Kidney (tissue), 14 donors: Measurements from ENCODE around the gene GNAS. TPM values are rescaled to one million over a fixed set of nuclear protein-coding genes. Genes with fewer than 3 reads are reported as not detected.

Source experiments
- DNase-seq, 5 donors: peaks; one replicate each; pipeline ENCODE4 v3.0.0-alpha.2; 2013 to 2020
- FAIRE-seq: peaks from 2 replicates; lab custom pipeline; 2012; peaks lifted over from hg19 to GRCh38; lab: Jason Lieb, UNC
- H3K27ac ChIP-seq, 2 donors: one replicate each; pipeline ENCODE4 v1.7.0; 2013; ENCODE audit warnings: low read depth in 2 of 2, low read length in 2 of 2, inconsistent platforms in 1 of 2
- H3K27me3 ChIP-seq: one replicate; pipeline ENCODE4 v1.7.1; 2013; ENCODE audit warnings: low read length, inconsistent platforms; ENCODE audit not compliant: control insufficient read depth, insufficient read depth
- H3K36me3 ChIP-seq, 3 donors: one replicate each; pipeline versions ENCODE4 v1.7.0 to v1.7.1; 2013; ENCODE audit warnings: low read length in 3 of 3, control low read depth in 1 of 3, inconsistent platforms in 1 of 3; ENCODE audit not compliant: insufficient read depth in 3 of 3, control insufficient read depth in 2 of 3
- H3K4me1 ChIP-seq, 3 donors: one replicate each; pipeline versions ENCODE4 v1.7.0 to v1.7.1; 2013; ENCODE audit warnings: low read length in 3 of 3, inconsistent platforms in 1 of 3, low read depth in 1 of 3; ENCODE audit not compliant: control insufficient read depth in 2 of 3, insufficient read depth in 2 of 3
- H3K4me3 ChIP-seq, 3 donors: one replicate each; pipeline versions ENCODE4 v1.7.0 to v1.8.1; 2013; ENCODE audit warnings: low read length in 3 of 3, control low read depth in 1 of 3, inconsistent platforms in 1 of 3
- H3K9ac ChIP-seq, 3 donors: one replicate each; pipeline versions ENCODE4 v1.7.0 to v1.7.1; 2013; ENCODE audit warnings: low read length in 3 of 3, control low read depth in 1 of 3, inconsistent platforms in 1 of 3
- H3K9me3 ChIP-seq, 3 donors: one replicate each; pipeline versions ENCODE4 v1.7.0 to v1.7.1; 2013; ENCODE audit warnings: low read length in 3 of 3, control low read depth in 1 of 3, inconsistent platforms in 1 of 3; ENCODE audit not compliant: control insufficient read depth in 2 of 3, insufficient read depth in 1 of 3
- intact Hi-C: fragments of 100-400 bp; cut with DNase I; formaldehyde crosslinking; loops from one replicate; pipeline ENCODE4 v1.11.1; 2022
- polyA plus RNA-seq: library from polyadenylated mRNA; stranded (reverse); fragments of 350-450 nt; fragmentation: Illumina TruSeq; extraction: RNeasy Lipid Tissue Mini Kit (QIAGEN cat#74804); gene quantifications from one replicate; pipeline ENCODE4 v1.2.3, GENCODE V29; 2014; ENCODE audit warnings: low read depth, low replicate concordance; ENCODE audit not compliant: insufficient read depth
- total RNA-seq: library from RNA; stranded (reverse); fragmentation: NEBNext Ultra II Directional; extraction: Animal tissue kit (Norgen Biotek cat#: 25700); gene quantifications from one replicate; pipeline ENCODE4 v1.2.1, GENCODE V29; 2021
- TF ChIP-seq, protein P1 (sequence below): IDR thresholded peaks from 3 replicates; pipeline ENCODE4 v1.5.1; 2012; ENCODE audit warnings: mild to moderate bottlenecking, moderate library complexity, borderline replicate concordance; ENCODE audit not compliant: insufficient read depth; ENCODE audit errors: extremely low read depth
- donor health status: control.
- donor health status: control.
- donor health status: control.
- donor health status: control.
- donor health status: control.
- donor health status: DM: yes; HTN: yes; CAD: no.
- donor health status: Normal renal cell carcinoma (clear cell type).

GNAS gene
- total and polyA plus RNA-seq, 2 donors from 2014 or later = 792 to 867 TPM

DNA sequence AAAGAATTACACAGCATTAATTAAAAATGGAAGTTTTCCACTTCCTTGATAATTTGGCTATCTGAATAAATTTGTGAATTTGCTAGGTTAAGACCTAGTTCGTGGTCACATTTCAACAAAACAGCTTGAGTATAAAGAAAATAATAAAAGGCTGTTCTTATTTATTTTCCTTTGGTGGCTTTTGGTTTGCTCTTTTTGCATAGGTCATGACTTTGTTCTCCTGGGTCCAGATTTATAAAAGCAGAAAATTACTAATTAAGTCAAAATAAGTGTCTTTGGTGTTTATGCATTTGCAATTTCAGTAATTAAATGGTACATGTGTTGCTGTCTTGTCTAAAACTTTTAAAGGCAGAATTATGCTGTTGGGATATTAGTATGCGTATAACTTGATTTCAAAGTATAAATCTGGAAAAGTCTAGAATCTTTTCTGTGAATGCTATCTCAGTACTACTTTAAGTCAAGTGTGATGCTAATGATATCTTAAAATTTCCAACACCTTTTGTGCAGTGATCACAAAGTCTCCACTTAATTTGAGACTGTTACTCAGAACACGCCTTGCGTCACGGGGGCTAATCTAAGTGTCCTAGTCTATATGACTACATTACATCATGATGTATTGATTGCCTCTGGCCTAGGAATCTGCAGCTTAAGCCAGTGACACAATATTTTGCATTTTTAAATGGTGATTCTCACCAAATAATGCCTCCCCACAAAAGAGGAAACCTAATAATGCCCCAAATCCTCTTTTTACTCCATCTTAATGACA lies 41.0 kb downstream of the GNAS start:
- TF ChIP-seq, protein P1, sequence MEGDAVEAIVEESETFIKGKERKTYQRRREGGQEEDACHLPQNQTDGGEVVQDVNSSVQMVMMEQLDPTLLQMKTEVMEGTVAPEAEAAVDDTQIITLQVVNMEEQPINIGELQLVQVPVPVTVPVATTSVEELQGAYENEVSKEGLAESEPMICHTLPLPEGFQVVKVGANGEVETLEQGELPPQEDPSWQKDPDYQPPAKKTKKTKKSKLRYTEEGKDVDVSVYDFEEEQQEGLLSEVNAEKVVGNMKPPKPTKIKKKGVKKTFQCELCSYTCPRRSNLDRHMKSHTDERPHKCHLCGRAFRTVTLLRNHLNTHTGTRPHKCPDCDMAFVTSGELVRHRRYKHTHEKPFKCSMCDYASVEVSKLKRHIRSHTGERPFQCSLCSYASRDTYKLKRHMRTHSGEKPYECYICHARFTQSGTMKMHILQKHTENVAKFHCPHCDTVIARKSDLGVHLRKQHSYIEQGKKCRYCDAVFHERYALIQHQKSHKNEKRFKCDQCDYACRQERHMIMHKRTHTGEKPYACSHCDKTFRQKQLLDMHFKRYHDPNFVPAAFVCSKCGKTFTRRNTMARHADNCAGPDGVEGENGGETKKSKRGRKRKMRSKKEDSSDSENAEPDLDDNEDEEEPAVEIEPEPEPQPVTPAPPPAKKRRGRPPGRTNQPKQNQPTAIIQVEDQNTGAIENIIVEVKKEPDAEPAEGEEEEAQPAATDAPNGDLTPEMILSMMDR = no peak
- H3K4me1 ChIP-seq = peaks cover 0 to 19% (median 17%) of the 10 kb centered on the region in 3 donors
- DNase-seq (peak in 1 of 5 donors; percentile 22), FAIRE-seq (no peak)
- H3K9ac ChIP-seq = peak overlapping the region; percentile 19 to 69 (median 41)
- no peaks in the 10 kb centered on the region for H3K27me3 ChIP-seq
- no peak overlapping the region for H3K27ac ChIP-seq
- H3K4me3 ChIP-seq = peak overlapping the region; percentile 0 to 21 (median 17)
- H3K36me3 ChIP-seq = no peaks in the 10 kb centered on the region
- H3K9me3 ChIP-seq = no peaks in the 10 kb centered on the region
- intact Hi-C loops = no loop called here

DNA sequence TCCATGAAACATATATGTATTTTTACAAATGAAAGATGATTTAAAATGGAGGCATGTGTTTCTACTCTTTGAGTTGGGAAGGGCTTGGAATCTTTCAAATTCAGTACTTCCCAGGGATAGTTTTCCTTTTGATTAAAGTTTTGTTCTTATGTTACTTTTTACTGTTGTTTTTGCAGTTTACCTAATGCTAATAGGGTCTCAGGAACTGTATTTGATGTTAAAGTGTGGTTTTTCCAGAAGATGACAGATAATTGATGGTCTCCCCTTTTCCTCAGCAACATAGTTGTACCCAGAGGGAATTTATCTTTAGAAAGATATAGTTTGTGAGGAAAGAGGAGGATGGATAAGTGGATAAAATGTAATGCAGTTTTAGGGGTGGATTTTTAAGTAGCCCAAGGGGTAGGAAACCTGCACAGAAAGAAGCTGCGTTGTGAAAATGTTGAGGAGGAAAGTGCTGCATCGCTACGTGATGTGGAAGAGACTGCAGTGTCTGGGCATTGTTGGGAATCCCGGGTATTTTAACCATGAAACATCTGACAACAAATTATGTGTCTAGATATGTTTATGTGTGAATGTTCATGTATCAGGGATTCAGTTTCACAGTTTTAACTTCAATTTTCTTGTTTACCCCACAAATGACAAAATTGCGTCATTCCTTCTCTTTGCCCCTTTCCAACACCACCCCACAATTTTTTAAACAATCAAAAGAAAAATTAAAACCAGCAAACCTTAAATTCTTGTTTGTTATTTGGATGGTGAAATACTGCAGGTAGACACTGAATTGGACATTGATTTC lies 42.3 kb downstream of the GNAS start:
- Histone ChIP-seq H3K27me3 (no peaks in the 10 kb centered on the region), H3K4me1 (peaks cover 0 to 21% (median 20%) of the 10 kb centered on the region in 3 donors), H3K27ac (no peak overlapping the region), H3K9ac (peak overlapping the region in 2 of 3 donors; percentile 6 to 29), H3K4me3 (peak overlapping the region in 2 of 3 donors; percentile 26 to 29), H3K9me3 (no peaks in the 10 kb centered on the region), H3K36me3 (peaks cover 0 to 11% (median 2%) of the 10 kb centered on the region in 3 donors)
- TF ChIP-seq, protein P1 = no peak
- intact Hi-C loops = no loop called here
- peak in 1 of 5 donors; percentile 13 for DNase-seq
- no peak for FAIRE-seq

DNA sequence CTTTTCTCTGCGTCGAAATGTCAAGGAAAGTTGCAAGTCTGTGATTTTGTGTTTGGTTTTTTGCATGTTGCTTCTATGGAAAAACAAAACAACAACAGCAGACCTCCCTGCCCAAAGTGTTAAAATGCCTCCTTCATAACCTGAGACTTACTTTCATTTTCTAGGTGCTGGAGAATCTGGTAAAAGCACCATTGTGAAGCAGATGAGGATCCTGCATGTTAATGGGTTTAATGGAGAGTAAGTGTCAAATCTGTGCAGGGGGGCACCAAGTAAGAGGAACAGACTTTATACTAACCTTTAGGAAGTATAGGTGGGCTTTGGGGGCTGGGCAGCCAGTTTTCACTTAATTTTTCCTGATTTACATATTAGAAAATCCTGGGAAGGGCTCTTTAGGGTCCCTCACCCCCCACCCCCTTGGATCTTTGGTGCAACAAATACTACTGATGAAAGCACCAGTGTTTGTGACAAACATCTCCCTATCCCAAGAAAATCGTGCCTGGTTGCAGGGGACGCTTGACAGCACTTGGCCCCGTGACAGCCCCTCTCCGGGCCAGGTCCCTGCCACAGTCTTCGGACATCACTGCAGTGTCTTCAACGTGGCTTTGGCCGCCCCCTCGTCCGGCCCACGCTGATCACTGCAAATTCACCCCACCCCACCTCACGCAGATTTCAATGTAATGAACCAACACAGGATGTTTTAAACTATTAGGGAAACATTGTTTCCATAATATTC lies 43.1 kb downstream of the GNAS start:
- TF ChIP-seq, protein P1 = no peak
- DNase-seq (no peak), FAIRE-seq (no peak)
- H3K4me1 ChIP-seq = peaks cover 3 to 21% (median 20%) of the 10 kb centered on the region in 3 donors
- intact Hi-C loops = no loop called here
- peak overlapping the region in 2 of 3 donors; percentile 6 to 29 for H3K9ac ChIP-seq
- peaks cover 0 to 14% (median 2%) of the 10 kb centered on the region in 3 donors for H3K36me3 ChIP-seq
- H3K9me3 ChIP-seq = no peaks in the 10 kb centered on the region
- H3K27me3 ChIP-seq = no peaks in the 10 kb centered on the region
- peak overlapping the region in 1 of 2 donors; percentile 26 for H3K27ac ChIP-seq
- peak overlapping the region in 2 of 3 donors; percentile 26 to 29 for H3K4me3 ChIP-seq
